ENCODE data around the gene ST14. TPM values are rescaled to one million over a fixed set of nuclear protein-coding genes. Genes with fewer than 3 reads are reported as not detected.

ST14 gene
- total RNA-seq, 1 experiment from 2014 or later, result 298 TPM

DNA sequence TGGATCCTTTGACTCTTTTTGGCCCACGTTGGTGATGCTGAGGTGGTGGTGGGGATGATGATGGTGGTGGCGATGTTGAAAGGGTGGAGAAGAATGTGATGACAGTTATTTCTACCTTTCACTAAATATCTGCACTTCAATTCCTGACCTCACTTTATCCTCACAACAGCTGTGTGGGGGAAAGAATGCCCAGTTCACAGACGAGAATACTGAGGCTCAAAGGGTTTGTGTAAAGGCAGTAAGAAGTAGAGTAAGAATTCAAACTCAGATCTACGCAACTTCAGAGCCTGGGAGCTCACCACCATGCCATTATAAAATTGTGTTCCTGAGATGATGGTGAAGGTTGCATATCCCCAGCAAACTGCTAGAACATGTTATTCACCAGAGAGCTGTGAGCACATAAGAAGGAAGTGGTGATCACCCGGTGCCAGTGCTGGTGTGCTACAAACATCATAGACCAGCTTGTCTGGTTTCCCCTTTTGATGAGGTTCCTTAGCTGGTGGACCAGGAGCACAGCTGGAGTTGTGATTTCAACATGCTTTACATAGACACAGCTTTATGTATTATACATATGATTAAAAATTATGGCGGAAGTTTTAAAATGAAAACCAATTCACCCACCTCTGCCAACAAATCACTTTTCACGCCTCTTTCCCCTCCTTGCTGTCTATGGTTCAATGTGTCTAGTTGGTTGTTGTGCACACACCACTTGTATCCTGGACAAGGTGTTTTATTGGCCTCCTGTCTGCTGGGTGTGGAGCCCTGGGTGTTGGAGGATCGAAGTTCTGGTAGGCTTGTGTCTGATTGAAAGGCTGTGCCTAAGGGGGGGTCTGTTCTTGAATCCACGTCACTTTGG lies 6.2 kb downstream of the ST14 start:
- no peaks in the 10 kb centered on the region for H3K9me3 Mint-ChIP-seq (ENCODE audit: unreplicated experiment)
- no peak for TF ChIP-seq CTCF (IDR thresholded peaks at IDR 0.05; ENCODE audit: insufficient read depth in 1 of 2, low read depth in 1 of 2, low read length in 1 of 2, severe bottlenecking in 1 of 2, unreplicated experiment in 1 of 2)
- CTCF ChIA-PET, result interaction anchor here (0.7 kb wide), 1 partner anchor 19 kb away, joined by 3 read pairs; no protein-coding TSS in a partner anchor
- peaks cover 6% of the 10 kb centered on the region; the same call in 1 of the 2 replicates for H3K36me3 ChIP-seq (ENCODE audit: control insufficient read depth, insufficient read depth, low read length)
- no peaks in the 10 kb centered on the region for H3K9me3 ChIP-seq
- POLR2A ChIA-PET, result no interaction called here
- peaks cover 47% of the 10 kb centered on the region for H3K4me1 Mint-ChIP-seq (ENCODE audit: low read depth, unreplicated experiment)
- no TSS peak for BruUV-seq (replicated peaks)
- H3K4me1 ChIP-seq, result peaks cover 19% of the 10 kb centered on the region
- intact Hi-C loops (cut with micrococcal nuclease; ENCODE audit: unreplicated experiment), result no loop called here
- H3K27ac Mint-ChIP-seq (ENCODE audit: unreplicated experiment), result no peak overlapping the region
- H3K4me3 Mint-ChIP-seq (ENCODE audit: unreplicated experiment), result no peak overlapping the region
- H3K27me3 Mint-ChIP-seq (ENCODE audit: insufficient read depth, unreplicated experiment), result no peaks in the 10 kb centered on the region
- DNase-seq, result no peak
- H3K36me3 Mint-ChIP-seq (ENCODE audit: insufficient read depth, unreplicated experiment), result peaks cover 32% of the 10 kb centered on the region
- H3K4me3 ChIP-seq (ENCODE audit: low read depth, low read length), result no peak overlapping the region
- H3K27me3 ChIP-seq (replicated peaks; ENCODE audit: control insufficient read depth, insufficient read depth, low read length), result no peaks in the 10 kb centered on the region

DNA sequence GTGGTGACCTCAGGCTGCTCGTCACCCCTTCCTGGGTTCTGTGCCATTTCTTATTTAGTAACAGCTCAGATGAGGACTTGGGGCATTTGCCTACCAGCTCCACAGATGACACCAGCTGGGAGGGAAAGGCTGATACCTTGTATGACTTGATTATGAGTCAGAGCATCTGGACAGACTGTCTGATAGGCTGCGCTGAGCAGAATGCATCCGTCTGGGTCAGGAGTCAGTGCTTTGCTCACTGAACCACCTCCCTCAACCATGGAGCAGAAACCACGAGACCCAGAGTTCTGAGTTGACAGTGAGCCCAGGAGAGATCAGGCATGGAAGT lies 6.8 kb downstream of the ST14 start:
- Histone ChIP-seq H3K9me3 (no peaks in the 10 kb centered on the region), H3K4me3 (ENCODE audit: low read depth, low read length) (no peak overlapping the region), H3K27me3 (replicated peaks; ENCODE audit: control insufficient read depth, insufficient read depth, low read length) (no peaks in the 10 kb centered on the region), H3K36me3 (ENCODE audit: control insufficient read depth, insufficient read depth, low read length) (peaks cover 4% of the 10 kb centered on the region; the same call in 1 of the 2 replicates), H3K4me1 (peaks cover 13% of the 10 kb centered on the region)
- DNase-seq, result no peak
- TF ChIP-seq CTCF (IDR thresholded peaks at IDR 0.05; ENCODE audit: insufficient read depth in 1 of 2, low read depth in 1 of 2, low read length in 1 of 2, severe bottlenecking in 1 of 2, unreplicated experiment in 1 of 2), result no peak
- H3K27me3 Mint-ChIP-seq (ENCODE audit: insufficient read depth, unreplicated experiment), result no peaks in the 10 kb centered on the region
- H3K36me3 Mint-ChIP-seq (ENCODE audit: insufficient read depth, unreplicated experiment), result peaks cover 32% of the 10 kb centered on the region
- CTCF ChIA-PET, result no interaction called here
- H3K4me1 Mint-ChIP-seq (ENCODE audit: low read depth, unreplicated experiment), result peaks cover 47% of the 10 kb centered on the region
- intact Hi-C loops (cut with micrococcal nuclease; ENCODE audit: unreplicated experiment), result no loop called here
- POLR2A ChIA-PET, result no interaction called here
- no peak overlapping the region for H3K27ac Mint-ChIP-seq (ENCODE audit: unreplicated experiment)
- BruUV-seq (replicated peaks), result no TSS peak
- H3K9me3 Mint-ChIP-seq (ENCODE audit: unreplicated experiment), result no peaks in the 10 kb centered on the region
- no peak overlapping the region for H3K4me3 Mint-ChIP-seq (ENCODE audit: unreplicated experiment)

DNA sequence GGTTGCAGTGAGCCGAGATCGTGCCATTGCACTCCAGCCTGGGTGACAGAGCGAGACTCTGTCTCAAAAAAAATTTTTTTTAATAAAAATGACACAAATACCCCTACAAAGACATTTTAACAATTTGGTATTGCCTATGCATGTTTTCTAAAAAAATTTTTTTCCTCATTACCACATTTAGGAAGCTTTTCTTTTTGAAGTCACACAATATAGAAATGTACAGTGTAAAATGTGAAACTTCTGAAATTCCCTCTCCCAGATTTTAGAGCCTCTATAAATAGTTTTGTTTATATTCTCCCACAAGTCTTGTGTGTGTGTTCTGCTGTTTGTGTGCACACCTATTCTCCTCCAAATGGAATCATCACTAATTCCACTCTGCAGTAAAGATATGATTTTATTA lies 7.6 kb downstream of the ST14 start:
- CTCF ChIA-PET, result no interaction called here
- no peak for TF ChIP-seq CTCF (IDR thresholded peaks at IDR 0.05; ENCODE audit: insufficient read depth in 1 of 2, low read depth in 1 of 2, low read length in 1 of 2, severe bottlenecking in 1 of 2, unreplicated experiment in 1 of 2)
- Histone ChIP-seq H3K27me3 (replicated peaks; ENCODE audit: control insufficient read depth, insufficient read depth, low read length) (no peaks in the 10 kb centered on the region), H3K36me3 (ENCODE audit: control insufficient read depth, insufficient read depth, low read length) (peaks cover 4% of the 10 kb centered on the region; the same call in 1 of the 2 replicates), H3K9me3 (no peaks in the 10 kb centered on the region), H3K4me1 (peaks cover 8% of the 10 kb centered on the region; the same call in 1 of the 2 replicates), H3K4me3 (ENCODE audit: low read depth, low read length) (no peak overlapping the region)
- DNase-seq, result no peak
- Mint-ChIP-seq H3K4me3 (ENCODE audit: unreplicated experiment) (no peak overlapping the region), H3K36me3 (ENCODE audit: insufficient read depth, unreplicated experiment) (peaks cover 31% of the 10 kb centered on the region), H3K27me3 (ENCODE audit: insufficient read depth, unreplicated experiment) (no peaks in the 10 kb centered on the region), H3K27ac (ENCODE audit: unreplicated experiment) (peak overlapping the region; percentile 26), H3K4me1 (ENCODE audit: low read depth, unreplicated experiment) (peaks cover 45% of the 10 kb centered on the region), H3K9me3 (ENCODE audit: unreplicated experiment) (no peaks in the 10 kb centered on the region)
- BruUV-seq (replicated peaks), result no TSS peak
- POLR2A ChIA-PET, result no interaction called here
- intact Hi-C loops (cut with micrococcal nuclease; ENCODE audit: unreplicated experiment), result no loop called here

Measured in Caco-2 (cell line).